Transverse colon (tissue), 4 donors: ENCODE results near the gene SYT1. TPM values are rescaled to one million over a fixed set of nuclear protein-coding genes. Genes with fewer than 3 reads are reported as not detected.
"Not testable (repeated sequence)": the region's sequence is repeated elsewhere in the genome, so short reads cannot be mapped to it uniquely, and the experiment has no call there.

Experiments
- DNase-seq: peaks from one replicate; pipeline ENCODE4 v3.0.0-alpha.2; 2019
- H3K27ac ChIP-seq, 4 donors: fragments of 200-600 bp; sonication (generic); 2 replicates each; pipeline ENCODE4 v1.5.1; 2016 to 2018; ENCODE audit warnings: inconsistent platforms in 4 of 4
- H3K27me3 ChIP-seq: fragments of 200-600 bp; sonication (generic); 2 replicates; pipeline ENCODE4 v1.5.1; 2017; ENCODE audit warnings: inconsistent platforms
- H3K36me3 ChIP-seq, 4 donors: fragments of 200-600 bp; sonication (generic); 2 replicates each; pipeline ENCODE4 v1.5.1; 2017 to 2019; ENCODE audit warnings: inconsistent platforms in 4 of 4
- H3K4me1 ChIP-seq, 4 donors: fragments of 200-600 bp; sonication (generic); 2 replicates each; pipeline ENCODE4 v1.5.1; 2017 to 2020; ENCODE audit warnings: inconsistent platforms in 4 of 4
- H3K4me3 ChIP-seq, 4 donors: fragments of 200-600 bp; sonication (generic); 1 replicate in 1 of 4; 2 replicates in 3 of 4; pipeline versions ENCODE4 v1.5.1 to v1.6.1; 2017 to 2019; ENCODE audit warnings: inconsistent platforms in 4 of 4
- H3K9me3 ChIP-seq, 2 donors: fragments of 200-600 bp; sonication (generic); 2 replicates each; pipeline ENCODE4 v1.5.1; 2017 to 2019; ENCODE audit warnings: inconsistent platforms in 2 of 2
- CTCF ChIP-seq, 5 experiments: fragments of 200-600 bp in 3 of 5; fragments of 450-650 bp in 2 of 5; sonication (generic) in 3 of 5; IDR thresholded peaks; 1 replicate in 2 of 5; 2 replicates in 3 of 5; pipeline ENCODE4 v1.5.1; 2016 to 2017; ENCODE audit warnings: antibody characterized with exemption in 5 of 5, inconsistent platforms in 3 of 5, mild to moderate bottlenecking in 2 of 5, moderate library complexity in 1 of 5
- EP300 ChIP-seq: sonication (generic); formaldehyde crosslinking; IDR thresholded peaks from one replicate; pipeline ENCODE4 v1.6.1; 2017; ENCODE audit warnings: antibody characterized with exemption, low read depth
- POLR2A ChIP-seq: fragments of 450-650 bp; IDR thresholded peaks from one replicate; pipeline ENCODE4 v1.6.1; 2016; ENCODE audit warnings: antibody characterized with exemption, mild to moderate bottlenecking, moderate library complexity
- POLR2AphosphoS5 ChIP-seq, 3 donors: sonication (generic); formaldehyde crosslinking; IDR thresholded peaks; one replicate each; pipeline ENCODE4 v1.6.1; 2016; ENCODE audit warnings: antibody characterized with exemption in 3 of 3
- WGBS, 2 donors: methylation state at CpG; one replicate each; pipeline ENCODE4 v1.1.5; 2018; ENCODE audit warnings: low coverage in 1 of 2; 5-methylcytosine and 5-hydroxymethylcytosine counted together
- in situ Hi-C, 4 donors: fragments of 200-750 bp; cut with MboI; loops; one replicate each; pipeline versions ENCODE4 v1.15.0 to v1.15.1; 2017; ENCODE audit warnings: low sequenced_read_pairs in 3 of 4, low pct_ligation_motif_present in 1 of 4, low pct_unique_long_range_greater_than_20kb in 1 of 4
- intact Hi-C: fragments of 100-400 bp; cut with DNase I; formaldehyde crosslinking; loops from one replicate; pipeline ENCODE4 v1.15.1; 2023; ENCODE audit warnings: low total_unique reads
- total RNA-seq, 4 donors: library from RNA; depleted of rRNA; stranded (reverse); fragments of >200 nt; gene quantifications; one replicate each; pipeline ENCODE4 v1.1.0, GENCODE V29; 2016

Gene SYT1
- total RNA-seq, 4 donors from 2014 or later, result 0.60 to 4.9 (median 2.1) TPM

GRCh38 chr12:79426121-79426520, 561.5 kb downstream of the SYT1 start:
- Histone ChIP-seq H3K4me1 (peaks cover 0 to 14% (median 5%) of the 10 kb centered on the region in 4 donors), H3K27me3 (no peaks in the 10 kb centered on the region), H3K9me3 (no peaks in the 10 kb centered on the region), H3K27ac (no peak overlapping the region), H3K36me3 (no peaks in the 10 kb centered on the region), H3K4me3 (no peak overlapping the region)
- in situ Hi-C loops, result no loop called here
- TF ChIP-seq CTCF (IDR thresholded peaks at IDR 0.05), result no peak
- intact Hi-C loops, result no loop called here
- DNase-seq, result no peak

- H3K4me1 ChIP-seq, H3K27me3 ChIP-seq, in situ Hi-C loops, DNase-seq, H3K27ac ChIP-seq, H3K36me3 ChIP-seq, H3K4me3 ChIP-seq, intact Hi-C loops, H3K9me3 ChIP-seq: not testable (repeated sequence)
- WGBS, 2 donors, result 56 to 67% methylated on average over 3 of the region's 3 CpGs
Observed at GRCh38 chr12:79426744-79427143, 562.2 kb downstream of the SYT1 start.

- Histone ChIP-seq H3K27ac (no peak overlapping the region), H3K4me3 (no peak overlapping the region), H3K27me3 (no peaks in the 10 kb centered on the region), H3K36me3 (no peaks in the 10 kb centered on the region), H3K9me3 (no peaks in the 10 kb centered on the region), H3K4me1 (no peaks in the 10 kb centered on the region)
- DNase-seq, result no peak
- 67 to 77% methylated on average over 3 of the region's 3 CpGs for WGBS, 2 donors
- in situ Hi-C loops, result no loop called here
- TF ChIP-seq POLR2A (no peak), EP300 (no peak), POLR2AphosphoS5 (IDR thresholded peaks at IDR 0.05) (no peak)
- intact Hi-C loops, result no loop called here
Observed at GRCh38 chr12:79433465-79434072, 569.0 kb downstream of the SYT1 start.

- intact Hi-C loops (no loop called here), in situ Hi-C loops (no loop called here)
- Histone ChIP-seq H3K36me3 (no peaks in the 10 kb centered on the region), H3K27me3 (no peaks in the 10 kb centered on the region), H3K27ac (no peak overlapping the region), H3K4me3 (no peak overlapping the region), H3K9me3 (no peaks in the 10 kb centered on the region), H3K4me1 (peaks cover 0 to 7% (median 0%) of the 10 kb centered on the region in 4 donors)
- no peak for DNase-seq
- 93 to 100% methylated on average over 1 of the region's 1 CpG for WGBS, 2 donors
- no peak for TF ChIP-seq POLR2AphosphoS5 (IDR thresholded peaks at IDR 0.05)
- TF ChIP-seq CTCF (IDR thresholded peaks at IDR 0.05), result no peak
- TF ChIP-seq POLR2A, result no peak
- TF ChIP-seq EP300, result no peak
Observed at GRCh38 chr12:79434561-79434960, 570.0 kb downstream of the SYT1 start.

- 79% methylated on average over 1 of the region's 1 CpG; no CpG with 5 or more reads in 1 of the 2 donors for WGBS, 2 donors
- in situ Hi-C loops (no loop called here), intact Hi-C loops (no loop called here)
- H3K27ac ChIP-seq, result no peak overlapping the region
- H3K4me1 ChIP-seq, result peaks cover 0 to 7% (median 0%) of the 10 kb centered on the region in 4 donors
- H3K36me3 ChIP-seq, result no peaks in the 10 kb centered on the region
- TF ChIP-seq EP300 (no peak), CTCF (IDR thresholded peaks at IDR 0.05) (no peak), POLR2AphosphoS5 (IDR thresholded peaks at IDR 0.05) (no peak), POLR2A (no peak)
- H3K4me3 ChIP-seq, result no peak overlapping the region
- H3K27me3 ChIP-seq, result no peaks in the 10 kb centered on the region
- no peaks in the 10 kb centered on the region for H3K9me3 ChIP-seq
- DNase-seq, result no peak
Observed at GRCh38 chr12:79435742-79436141, 571.2 kb downstream of the SYT1 start.
